Kidney (tissue), 14 donors: ENCODE measurements around the gene GPRC5D. TPM values are rescaled to one million over a fixed set of nuclear protein-coding genes. Genes with fewer than 3 reads are reported as not detected.

ENCODE experiments used
- DNase-seq, 5 donors: peaks; one replicate each; pipeline ENCODE4 v3.0.0-alpha.2; 2013 to 2020
- FAIRE-seq: peaks from 2 replicates; lab custom pipeline; 2012; peaks lifted over from hg19 to GRCh38; lab: Jason Lieb, UNC
- H3K27ac ChIP-seq, 2 donors: one replicate each; pipeline ENCODE4 v1.7.0; 2013; ENCODE audit warnings: low read depth in 2 of 2, low read length in 2 of 2, inconsistent platforms in 1 of 2
- H3K27me3 ChIP-seq: one replicate; pipeline ENCODE4 v1.7.1; 2013; ENCODE audit warnings: low read length, inconsistent platforms; ENCODE audit not compliant: control insufficient read depth, insufficient read depth
- H3K36me3 ChIP-seq, 3 donors: one replicate each; pipeline versions ENCODE4 v1.7.0 to v1.7.1; 2013; ENCODE audit warnings: low read length in 3 of 3, control low read depth in 1 of 3, inconsistent platforms in 1 of 3; ENCODE audit not compliant: insufficient read depth in 3 of 3, control insufficient read depth in 2 of 3
- H3K4me1 ChIP-seq, 3 donors: one replicate each; pipeline versions ENCODE4 v1.7.0 to v1.7.1; 2013; ENCODE audit warnings: low read length in 3 of 3, inconsistent platforms in 1 of 3, low read depth in 1 of 3; ENCODE audit not compliant: control insufficient read depth in 2 of 3, insufficient read depth in 2 of 3
- H3K4me3 ChIP-seq, 3 donors: one replicate each; pipeline versions ENCODE4 v1.7.0 to v1.8.1; 2013; ENCODE audit warnings: low read length in 3 of 3, control low read depth in 1 of 3, inconsistent platforms in 1 of 3
- H3K9ac ChIP-seq, 3 donors: one replicate each; pipeline versions ENCODE4 v1.7.0 to v1.7.1; 2013; ENCODE audit warnings: low read length in 3 of 3, control low read depth in 1 of 3, inconsistent platforms in 1 of 3
- H3K9me3 ChIP-seq, 3 donors: one replicate each; pipeline versions ENCODE4 v1.7.0 to v1.7.1; 2013; ENCODE audit warnings: low read length in 3 of 3, control low read depth in 1 of 3, inconsistent platforms in 1 of 3; ENCODE audit not compliant: control insufficient read depth in 2 of 3, insufficient read depth in 1 of 3
- CTCF ChIP-seq: IDR thresholded peaks from 3 replicates; pipeline ENCODE4 v1.5.1; 2012; ENCODE audit warnings: mild to moderate bottlenecking, moderate library complexity, borderline replicate concordance; ENCODE audit not compliant: insufficient read depth; ENCODE audit errors: extremely low read depth
- intact Hi-C: fragments of 100-400 bp; cut with DNase I; formaldehyde crosslinking; loops from one replicate; pipeline ENCODE4 v1.11.1; 2022
- polyA plus RNA-seq: library from polyadenylated mRNA; stranded (reverse); fragments of 350-450 nt; fragmentation: Illumina TruSeq; extraction: RNeasy Lipid Tissue Mini Kit (QIAGEN cat#74804); gene quantifications from one replicate; pipeline ENCODE4 v1.2.3, GENCODE V29; 2014; ENCODE audit warnings: low read depth, low replicate concordance; ENCODE audit not compliant: insufficient read depth
- total RNA-seq: library from RNA; stranded (reverse); fragmentation: NEBNext Ultra II Directional; extraction: Animal tissue kit (Norgen Biotek cat#: 25700); gene quantifications from one replicate; pipeline ENCODE4 v1.2.1, GENCODE V29; 2021
- donor health status: control.
- donor health status: control.
- donor health status: control.
- donor health status: control.
- donor health status: control.
- donor health status: DM: yes; HTN: yes; CAD: no.
- donor health status: Normal renal cell carcinoma (clear cell type).

Gene GPRC5D
- total and polyA plus RNA-seq, 2 donors from 2014 or later: 0.25 TPM; not detected in 1

- FAIRE-seq (no peak), DNase-seq (no peak)
- no peaks in the 10 kb centered on the region for H3K27me3 ChIP-seq
- H3K4me1 ChIP-seq: no peaks in the 10 kb centered on the region
- H3K9ac ChIP-seq: no peak overlapping the region
- H3K27ac ChIP-seq: no peak overlapping the region
- peak overlapping the region in 1 of 3 donors; percentile 58 for H3K4me3 ChIP-seq
- H3K9me3 ChIP-seq: no peaks in the 10 kb centered on the region
- intact Hi-C loops: no loop called here
- no peak for TF ChIP-seq CTCF
- no peaks in the 10 kb centered on the region for H3K36me3 ChIP-seq
Observed at GRCh38 chr12:12926571-12927071, 25.3 kb downstream of the GPRC5D start.

- Histone ChIP-seq H3K36me3 (no peaks in the 10 kb centered on the region), H3K9ac (no peak overlapping the region)
Observed at GRCh38 chr12:12925388-12925787, 26.6 kb downstream of the GPRC5D start.

GRCh38 chr12:12924169-12924568, 27.8 kb downstream of the GPRC5D start:
- FAIRE-seq (no peak), DNase-seq (no peak)
- Histone ChIP-seq H3K4me3 (no peak overlapping the region), H3K9ac (no peak overlapping the region), H3K27ac (no peak overlapping the region), H3K27me3 (no peaks in the 10 kb centered on the region), H3K4me1 (no peaks in the 10 kb centered on the region), H3K36me3 (no peaks in the 10 kb centered on the region), H3K9me3 (no peaks in the 10 kb centered on the region)
- intact Hi-C loops: no loop called here
- TF ChIP-seq CTCF: no peak

More at GRCh38 chr12:12925388-12925787, 26.6 kb downstream of the GPRC5D start:
- H3K27me3 ChIP-seq: no peaks in the 10 kb centered on the region
- H3K27ac ChIP-seq: no peak overlapping the region
- intact Hi-C loops: no loop called here
- DNase-seq (no peak), FAIRE-seq (no peak)
- TF ChIP-seq CTCF: no peak
- H3K4me1 ChIP-seq: no peaks in the 10 kb centered on the region
- no peak overlapping the region for H3K4me3 ChIP-seq
- H3K9me3 ChIP-seq: no peaks in the 10 kb centered on the region

- DNase-seq: no peak
- no peak for FAIRE-seq
- no peak overlapping the region for H3K4me3 ChIP-seq
- H3K9me3 ChIP-seq: no peaks in the 10 kb centered on the region
- no peaks in the 10 kb centered on the region for H3K4me1 ChIP-seq
- no peaks in the 10 kb centered on the region for H3K27me3 ChIP-seq
- H3K27ac ChIP-seq: no peak overlapping the region
- no peak overlapping the region for H3K9ac ChIP-seq
- H3K36me3 ChIP-seq: no peaks in the 10 kb centered on the region
- no peak for TF ChIP-seq CTCF
- intact Hi-C loops: no loop called here
Observed at GRCh38 chr12:12922978-12923377, 29.0 kb downstream of the GPRC5D start.
